Stimulated activated naive B cell treated with anti-CD40 and anti-IgM and Interleukin-4, amounts not matched to agents 10 μg/mL and 1 μg/mL and 100 μg/mL, for 72 hours (primary cell): ENCODE results near the gene PACSIN3.
"Not testable (repeated sequence)": the region's sequence is repeated elsewhere in the genome, so short reads cannot be mapped to it uniquely, and the experiment has no call there.

Experiments
- ATAC-seq, 2 donors: fragments of 150-1000 bp; cut with Tn5 transposase; replicated peaks; 2 replicates each; pipeline ENCODE4 v1.10.0; 2021; ENCODE audit warnings: moderate library complexity in 1 of 2
- DNase-seq: peaks from one replicate; pipeline ENCODE4 v3.0.0; 2021
- H3K27ac Mint-ChIP-seq: one replicate; pipeline ENCODE4 v1.8.0; 2022; ENCODE audit warnings: mild to moderate bottlenecking, mixed read lengths
- H3K27me3 Mint-ChIP-seq, 2 donors: one replicate each; pipeline ENCODE4 v1.8.0; 2022; ENCODE audit warnings: mixed read lengths in 2 of 2
- H3K36me3 Mint-ChIP-seq, 2 donors: one replicate each; pipeline ENCODE4 v1.8.0; 2022; ENCODE audit warnings: mixed read lengths in 2 of 2, mild to moderate bottlenecking in 1 of 2
- H3K4me1 Mint-ChIP-seq, 2 donors: one replicate each; pipeline ENCODE4 v1.8.0; 2022; ENCODE audit warnings: mixed read lengths in 2 of 2, mild to moderate bottlenecking in 1 of 2
- H3K4me3 Mint-ChIP-seq, 2 donors: one replicate each; pipeline ENCODE4 v1.8.0; 2022; ENCODE audit warnings: mild to moderate bottlenecking in 2 of 2, mixed read lengths in 2 of 2, moderate library complexity in 1 of 2
- H3K9me3 Mint-ChIP-seq, 2 donors: one replicate each; pipeline ENCODE4 v1.8.0; 2022; ENCODE audit warnings: mixed read lengths in 2 of 2, mild to moderate bottlenecking in 1 of 2

The PACSIN3 gene

DNA sequence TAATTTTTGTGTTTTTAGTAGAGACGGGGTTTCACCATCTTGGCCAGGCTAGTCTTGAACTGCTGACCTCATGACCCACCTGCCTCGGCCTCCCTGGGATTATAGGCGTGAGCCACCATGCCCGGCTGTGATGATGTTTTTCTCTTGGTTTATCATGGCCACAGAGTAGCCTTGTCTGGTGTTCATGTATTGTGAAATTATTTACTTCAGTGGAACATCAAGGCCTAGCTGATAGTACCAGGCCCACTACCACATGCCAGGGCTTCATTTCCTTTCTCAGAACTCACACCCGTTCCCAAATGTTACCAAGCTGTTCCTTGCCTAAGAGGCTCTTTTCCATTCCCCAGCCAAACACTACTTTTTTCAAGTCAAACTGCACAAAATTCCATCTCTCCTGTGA, 22.4 kb upstream of the PACSIN3 start:
- no peaks in the 10 kb centered on the region for H3K36me3 Mint-ChIP-seq
- no peaks in the 10 kb centered on the region for H3K9me3 Mint-ChIP-seq
- H3K27me3 Mint-ChIP-seq = no peaks in the 10 kb centered on the region
- DNase-seq = no peak
- H3K4me3 Mint-ChIP-seq = no peak overlapping the region
- H3K27ac Mint-ChIP-seq = no peak overlapping the region
- no peak for ATAC-seq
- peaks cover 2 to 3% of the 10 kb centered on the region in 2 donors for H3K4me1 Mint-ChIP-seq

DNA sequence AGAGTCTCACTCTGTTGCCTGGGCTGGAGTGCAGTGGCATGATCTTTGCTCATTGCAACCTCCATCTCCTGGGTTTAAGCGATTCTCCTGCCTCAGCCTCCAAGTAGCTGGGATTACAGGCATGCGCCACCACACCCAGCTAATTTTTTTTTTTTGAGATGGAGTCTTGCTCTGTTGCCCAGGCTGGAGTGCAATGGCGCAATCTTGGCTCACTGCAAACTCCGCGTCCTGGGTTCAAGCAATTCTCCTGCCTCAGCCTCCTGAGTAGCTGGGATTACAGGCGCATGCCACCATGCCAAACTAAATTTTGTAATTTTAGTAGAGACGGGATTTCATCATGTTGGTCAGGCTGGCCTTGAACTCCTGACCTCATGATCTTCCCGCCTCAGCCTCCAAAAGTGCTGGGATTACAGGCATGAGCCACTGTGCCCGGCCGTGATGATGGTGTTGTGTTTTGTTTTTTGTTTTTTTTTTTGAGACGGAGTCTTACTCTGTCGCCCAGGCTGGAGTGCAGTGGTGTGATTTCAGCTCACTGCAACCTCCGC, 21.8 kb upstream of the PACSIN3 start:
- not testable (repeated sequence) for DNase-seq, ATAC-seq, H3K4me1 Mint-ChIP-seq, H3K4me3 Mint-ChIP-seq, H3K27ac Mint-ChIP-seq, H3K9me3 Mint-ChIP-seq, H3K36me3 Mint-ChIP-seq, H3K27me3 Mint-ChIP-seq

DNA sequence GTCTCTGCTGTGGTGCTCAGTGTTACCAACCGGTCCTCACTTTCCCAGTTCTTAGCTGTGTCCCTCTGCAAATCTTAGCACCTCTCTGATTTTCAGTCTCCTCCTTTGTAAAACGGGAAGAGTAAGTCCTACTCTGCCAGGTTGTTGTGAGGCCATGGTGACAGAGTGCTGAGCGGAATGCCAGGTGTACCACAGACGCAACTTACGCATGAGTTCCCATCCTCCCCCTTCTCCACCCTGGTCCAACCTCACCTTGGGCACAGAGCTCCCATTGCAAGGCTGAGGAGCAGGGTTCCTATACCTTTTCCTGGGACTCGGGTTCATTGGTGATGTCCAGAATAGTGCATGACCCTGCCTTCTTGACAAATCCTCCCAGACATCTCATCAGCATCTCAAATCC, 21.2 kb upstream of the PACSIN3 start:
- no peak overlapping the region for H3K27ac Mint-ChIP-seq
- ATAC-seq = no peak

DNA sequence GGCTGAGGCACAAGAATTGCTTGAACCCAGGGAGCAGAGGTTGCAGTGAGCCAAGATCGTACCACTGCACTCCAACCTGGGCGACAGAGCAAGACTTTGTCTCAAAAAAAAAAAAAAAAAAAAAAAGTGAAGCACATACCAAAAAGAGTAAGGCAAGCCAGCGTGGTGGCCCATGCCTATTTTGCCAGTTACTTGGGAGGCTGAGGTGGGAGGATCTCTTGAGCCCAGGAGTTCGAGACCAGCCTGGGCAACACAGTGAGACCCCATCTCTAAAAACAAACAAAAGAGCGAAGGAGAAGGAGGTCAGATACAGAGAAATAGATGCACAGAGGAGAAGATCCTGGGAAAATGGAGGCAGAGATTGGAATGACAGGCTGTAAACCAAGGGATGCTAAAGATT, 20.3 kb upstream of the PACSIN3 start:
- H3K27ac Mint-ChIP-seq, H3K4me3 Mint-ChIP-seq, H3K27me3 Mint-ChIP-seq, H3K9me3 Mint-ChIP-seq, H3K4me1 Mint-ChIP-seq, H3K36me3 Mint-ChIP-seq, DNase-seq, ATAC-seq: not testable (repeated sequence)

More for the DNA sequence above, 21.2 kb upstream of the PACSIN3 start:
- Mint-ChIP-seq H3K4me1 (no peaks in the 10 kb centered on the region), H3K9me3 (no peaks in the 10 kb centered on the region), H3K27me3 (no peaks in the 10 kb centered on the region), H3K4me3 (no peak overlapping the region), H3K36me3 (no peaks in the 10 kb centered on the region)
- DNase-seq = no peak

DNA sequence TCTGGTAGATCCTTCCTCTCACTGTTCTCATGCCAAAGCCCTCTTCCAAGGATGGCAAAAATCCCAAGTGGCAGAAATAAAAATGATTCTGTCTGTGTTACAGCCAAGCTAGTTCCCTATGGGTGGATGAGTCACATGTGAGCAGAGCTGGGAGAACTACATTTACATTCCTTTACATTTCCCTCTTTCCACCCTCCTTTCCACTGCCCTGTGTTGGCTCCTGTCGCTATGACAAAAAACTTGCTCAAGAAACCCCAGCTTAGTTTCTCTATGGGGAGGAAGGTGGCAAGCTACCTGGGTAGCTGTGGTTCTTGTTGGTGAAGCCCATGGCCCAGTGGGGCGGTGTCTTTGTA, 18.4 kb upstream of the PACSIN3 start:
- Mint-ChIP-seq H3K9me3 (no peaks in the 10 kb centered on the region), H3K27ac (no peak overlapping the region), H3K4me1 (no peaks in the 10 kb centered on the region), H3K4me3 (no peak overlapping the region), H3K27me3 (no peaks in the 10 kb centered on the region), H3K36me3 (no peaks in the 10 kb centered on the region)
- no peak for DNase-seq
- ATAC-seq = no peak

DNA sequence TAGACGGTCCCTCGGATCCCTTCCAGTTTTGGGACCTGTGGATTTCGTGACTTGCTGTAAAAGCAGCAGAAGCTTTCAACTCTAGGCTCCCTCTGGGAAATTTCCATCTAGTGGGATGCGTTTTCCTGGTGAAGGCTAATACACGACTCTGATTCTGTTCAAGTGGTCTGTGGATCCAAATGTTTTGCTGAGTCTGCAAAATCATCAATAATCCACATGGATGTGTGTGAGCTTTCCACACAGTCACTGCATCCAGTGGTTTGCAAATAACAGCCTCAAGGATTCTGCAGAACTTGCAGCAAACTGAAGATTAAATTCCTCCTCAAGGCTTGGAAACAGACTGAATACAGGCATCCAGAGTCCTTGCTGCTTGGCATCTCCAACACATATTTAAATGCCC, 16.3 kb upstream of the PACSIN3 start:
- no peaks in the 10 kb centered on the region for H3K9me3 Mint-ChIP-seq
- no peak for ATAC-seq
- no peak overlapping the region for H3K4me3 Mint-ChIP-seq
- DNase-seq = no peak
- H3K36me3 Mint-ChIP-seq = no peaks in the 10 kb centered on the region
- H3K4me1 Mint-ChIP-seq = no peaks in the 10 kb centered on the region
- no peak overlapping the region for H3K27ac Mint-ChIP-seq
- peaks cover 0 to 5% of the 10 kb centered on the region in 2 donors for H3K27me3 Mint-ChIP-seq

DNA sequence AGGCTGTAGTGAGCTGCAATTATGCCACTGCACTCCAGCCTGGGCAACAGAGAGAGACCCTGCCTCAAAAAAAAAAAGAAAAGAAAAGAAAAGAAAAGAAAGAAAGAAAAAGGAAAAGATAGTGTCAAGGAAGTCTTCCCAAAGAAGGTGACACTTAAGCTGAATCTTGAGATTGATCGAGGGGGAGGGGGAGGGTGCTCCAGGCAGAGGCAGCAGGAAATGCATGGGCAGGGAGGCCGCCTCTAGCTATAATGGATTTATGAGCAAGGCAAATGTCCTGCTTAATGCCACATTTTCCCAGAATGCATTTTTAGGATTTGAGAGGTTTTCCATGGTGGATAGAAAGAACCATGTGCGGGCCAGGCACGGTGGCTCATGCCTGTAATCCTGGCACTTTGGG, 14.8 kb upstream of the PACSIN3 start:
- no peak overlapping the region for H3K4me3 Mint-ChIP-seq
- H3K4me1 Mint-ChIP-seq = no peaks in the 10 kb centered on the region
- H3K36me3 Mint-ChIP-seq = no peaks in the 10 kb centered on the region
- DNase-seq = no peak
- no peak for ATAC-seq
- no peak overlapping the region for H3K27ac Mint-ChIP-seq
- peaks cover 0 to 5% of the 10 kb centered on the region in 2 donors for H3K27me3 Mint-ChIP-seq
- H3K9me3 Mint-ChIP-seq = no peaks in the 10 kb centered on the region

DNA sequence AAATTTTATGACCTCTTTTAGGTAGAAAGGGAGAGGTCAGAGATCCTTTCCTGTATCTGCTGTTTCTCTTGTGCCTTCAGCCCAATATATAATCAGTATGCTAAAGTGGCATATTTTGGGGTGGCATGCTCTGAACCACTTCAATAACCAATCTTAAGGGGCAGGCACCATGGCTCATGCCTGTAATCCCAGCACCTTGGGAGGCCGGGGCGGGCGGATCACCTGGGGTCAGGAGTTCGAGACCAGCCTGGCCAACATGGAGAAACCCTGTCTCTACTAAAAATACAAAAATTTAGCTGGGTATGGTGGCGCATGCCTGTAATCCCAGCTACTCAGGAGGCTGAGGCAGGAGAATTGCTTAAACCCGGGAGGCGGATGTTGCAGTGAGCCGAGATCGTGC, 11.9 kb upstream of the PACSIN3 start:
- not testable (repeated sequence) for H3K9me3 Mint-ChIP-seq

DNA sequence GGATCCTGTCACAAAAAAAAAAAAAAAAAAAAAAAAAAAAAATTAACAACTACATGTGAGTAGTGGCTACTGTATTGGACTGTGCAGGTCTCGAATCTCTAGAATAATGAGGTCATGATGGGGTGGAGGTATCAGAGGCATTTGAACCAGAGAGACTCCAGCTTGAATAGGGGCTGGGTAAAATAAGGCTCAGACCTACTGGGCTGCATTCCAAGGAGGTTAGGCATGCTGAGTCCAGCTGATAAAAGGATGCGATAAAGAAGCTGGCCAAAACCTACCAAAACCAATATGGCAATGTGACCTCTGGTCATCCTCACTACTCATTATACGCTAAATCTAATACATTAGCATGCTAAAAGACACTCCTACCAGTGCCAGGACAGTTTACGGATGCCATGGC, 5.9 kb upstream of the PACSIN3 start:
- peaks cover 4 to 10% of the 10 kb centered on the region in 2 donors for H3K4me1 Mint-ChIP-seq
- H3K9me3 Mint-ChIP-seq = no peaks in the 10 kb centered on the region
- H3K36me3 Mint-ChIP-seq = peaks cover 0 to 2% of the 10 kb centered on the region in 2 donors
- peaks cover 4% of the 10 kb centered on the region in 2 donors for H3K27me3 Mint-ChIP-seq
- no peak overlapping the region for H3K27ac Mint-ChIP-seq
- no peak for DNase-seq
- H3K4me3 Mint-ChIP-seq = no peak overlapping the region
- ATAC-seq = no peak

More for the DNA sequence above, 11.9 kb upstream of the PACSIN3 start:
- H3K36me3 Mint-ChIP-seq, ATAC-seq, H3K4me1 Mint-ChIP-seq, H3K27ac Mint-ChIP-seq, H3K4me3 Mint-ChIP-seq, DNase-seq, H3K27me3 Mint-ChIP-seq: not testable (repeated sequence)

DNA sequence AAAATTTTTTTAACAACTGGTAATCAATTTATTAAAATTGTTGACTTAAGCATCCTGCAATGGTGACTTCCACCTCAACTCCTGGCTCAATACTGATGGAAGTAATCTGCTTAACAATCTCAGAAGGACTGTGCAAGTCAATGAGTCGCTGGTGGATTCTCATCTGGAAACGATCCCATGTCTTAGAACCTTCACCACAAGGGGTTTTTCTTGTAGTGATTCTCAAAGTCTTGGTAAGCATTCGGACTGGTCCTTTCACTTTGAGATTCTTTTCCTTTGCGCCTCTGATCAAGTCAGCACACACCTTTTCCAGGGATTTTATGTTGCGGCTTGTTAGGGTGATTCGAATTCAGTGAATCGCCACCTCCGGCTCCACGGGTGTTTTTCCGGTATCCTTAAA, 4.9 kb upstream of the PACSIN3 start:
- H3K27me3 Mint-ChIP-seq, ATAC-seq, DNase-seq, H3K27ac Mint-ChIP-seq, H3K4me3 Mint-ChIP-seq, H3K9me3 Mint-ChIP-seq, H3K36me3 Mint-ChIP-seq: not testable (repeated sequence)
- H3K4me1 Mint-ChIP-seq = peaks cover 7 to 18% of the 10 kb centered on the region in 2 donors

DNA sequence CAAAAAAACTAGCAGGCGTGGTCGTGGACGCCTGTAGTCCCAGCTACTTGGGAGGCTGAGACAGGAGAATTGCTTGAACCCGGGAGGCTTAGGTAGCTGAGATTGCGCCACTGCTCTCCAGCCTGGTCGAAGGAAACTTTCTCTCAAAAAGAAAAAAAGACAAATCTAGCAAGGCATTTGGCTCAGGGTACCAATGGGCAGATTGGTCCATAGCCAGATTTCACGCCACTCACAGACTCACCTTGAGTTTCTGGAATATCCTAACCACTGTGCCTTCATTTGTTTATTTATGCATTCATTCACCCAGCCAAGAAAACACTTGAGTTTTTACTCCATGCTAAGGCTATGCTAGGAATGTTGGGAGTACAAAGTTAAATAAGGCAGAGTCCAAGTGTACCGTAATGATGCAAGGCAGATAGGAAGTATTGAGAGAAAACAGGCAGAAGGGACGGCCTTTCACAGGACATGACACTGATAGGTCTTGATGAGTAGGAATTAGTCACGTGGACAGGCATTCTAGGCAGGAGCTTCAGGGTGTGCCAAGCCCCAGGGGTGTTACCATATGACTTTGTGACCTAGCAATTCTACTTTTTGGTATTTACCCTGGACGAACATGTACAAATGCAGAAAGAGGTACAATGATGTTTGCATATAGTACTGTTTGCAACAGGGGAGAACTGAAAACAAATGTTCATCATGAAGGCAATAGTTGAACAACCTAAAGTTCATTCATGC, 3.0 kb upstream of the PACSIN3 start:
- Mint-ChIP-seq H3K9me3 (no peaks in the 10 kb centered on the region), H3K4me1 (peaks cover 8 to 26% of the 10 kb centered on the region in 2 donors), H3K27ac (no peak overlapping the region), H3K27me3 (peaks cover 3 to 18% of the 10 kb centered on the region in 2 donors), H3K4me3 (no peak overlapping the region), H3K36me3 (peaks cover 0 to under 1% of the 10 kb centered on the region in 2 donors)
- ATAC-seq (no peak), DNase-seq (no peak)

DNA sequence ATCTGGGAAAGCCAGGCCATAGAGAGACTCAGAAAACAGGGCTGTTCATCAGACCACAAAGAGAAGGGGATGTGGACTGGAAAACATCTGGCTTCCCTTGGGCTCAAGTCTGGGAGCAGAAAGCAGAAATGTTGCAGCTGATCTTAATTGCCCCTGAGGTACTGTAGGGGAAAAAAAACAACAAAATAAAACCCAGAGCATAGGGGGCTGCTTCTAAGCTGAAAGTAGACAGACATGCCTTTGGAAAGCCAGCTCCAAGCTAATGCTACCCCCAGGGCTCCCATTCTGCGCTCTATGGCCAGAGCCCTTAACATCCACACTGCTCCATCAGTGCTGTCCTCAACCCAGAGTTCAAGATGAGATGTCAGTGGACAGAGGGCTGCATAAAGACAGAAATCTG, 2.0 kb upstream of the PACSIN3 start:
- peaks cover 9 to 30% of the 10 kb centered on the region in 2 donors for H3K4me1 Mint-ChIP-seq
- no peak for ATAC-seq
- no peak overlapping the region for H3K4me3 Mint-ChIP-seq
- H3K27ac Mint-ChIP-seq = no peak overlapping the region
- no peak for DNase-seq
- H3K27me3 Mint-ChIP-seq = peaks cover 10 to 28% of the 10 kb centered on the region in 2 donors
- no peaks in the 10 kb centered on the region for H3K9me3 Mint-ChIP-seq
- peaks cover 4% of the 10 kb centered on the region in 2 donors for H3K36me3 Mint-ChIP-seq

DNA sequence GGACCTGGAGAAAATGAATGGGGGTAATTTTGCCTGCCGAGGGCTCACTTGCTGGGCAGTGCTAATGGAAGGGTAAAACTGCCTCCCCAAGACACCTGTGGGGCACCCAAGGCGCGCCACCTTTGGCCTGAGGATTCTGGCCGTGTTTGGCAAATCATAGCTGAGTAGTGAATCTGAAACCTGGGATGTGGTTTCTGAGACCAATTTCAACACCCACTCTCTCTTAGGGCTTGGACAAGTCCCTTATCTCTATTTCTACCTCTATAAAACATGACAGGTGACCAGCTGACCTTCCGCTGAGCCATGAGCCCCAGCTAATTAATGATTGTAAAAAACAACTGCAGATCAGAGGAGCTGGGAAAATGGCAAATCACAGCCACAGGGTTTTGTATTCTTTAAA, 1.5 kb upstream of the PACSIN3 start:
- peak in 1 of 2 donors; percentile 14 for ATAC-seq
- no peak overlapping the region for H3K27ac Mint-ChIP-seq
- peaks cover 11 to 29% of the 10 kb centered on the region in 2 donors for H3K27me3 Mint-ChIP-seq
- no peak for DNase-seq
- peaks cover 9 to 30% of the 10 kb centered on the region in 2 donors for H3K4me1 Mint-ChIP-seq
- no peaks in the 10 kb centered on the region for H3K9me3 Mint-ChIP-seq
- H3K4me3 Mint-ChIP-seq = peak overlapping the region in 1 of 2 donors; percentile 89
- peaks cover 4% of the 10 kb centered on the region in 2 donors for H3K36me3 Mint-ChIP-seq

DNA sequence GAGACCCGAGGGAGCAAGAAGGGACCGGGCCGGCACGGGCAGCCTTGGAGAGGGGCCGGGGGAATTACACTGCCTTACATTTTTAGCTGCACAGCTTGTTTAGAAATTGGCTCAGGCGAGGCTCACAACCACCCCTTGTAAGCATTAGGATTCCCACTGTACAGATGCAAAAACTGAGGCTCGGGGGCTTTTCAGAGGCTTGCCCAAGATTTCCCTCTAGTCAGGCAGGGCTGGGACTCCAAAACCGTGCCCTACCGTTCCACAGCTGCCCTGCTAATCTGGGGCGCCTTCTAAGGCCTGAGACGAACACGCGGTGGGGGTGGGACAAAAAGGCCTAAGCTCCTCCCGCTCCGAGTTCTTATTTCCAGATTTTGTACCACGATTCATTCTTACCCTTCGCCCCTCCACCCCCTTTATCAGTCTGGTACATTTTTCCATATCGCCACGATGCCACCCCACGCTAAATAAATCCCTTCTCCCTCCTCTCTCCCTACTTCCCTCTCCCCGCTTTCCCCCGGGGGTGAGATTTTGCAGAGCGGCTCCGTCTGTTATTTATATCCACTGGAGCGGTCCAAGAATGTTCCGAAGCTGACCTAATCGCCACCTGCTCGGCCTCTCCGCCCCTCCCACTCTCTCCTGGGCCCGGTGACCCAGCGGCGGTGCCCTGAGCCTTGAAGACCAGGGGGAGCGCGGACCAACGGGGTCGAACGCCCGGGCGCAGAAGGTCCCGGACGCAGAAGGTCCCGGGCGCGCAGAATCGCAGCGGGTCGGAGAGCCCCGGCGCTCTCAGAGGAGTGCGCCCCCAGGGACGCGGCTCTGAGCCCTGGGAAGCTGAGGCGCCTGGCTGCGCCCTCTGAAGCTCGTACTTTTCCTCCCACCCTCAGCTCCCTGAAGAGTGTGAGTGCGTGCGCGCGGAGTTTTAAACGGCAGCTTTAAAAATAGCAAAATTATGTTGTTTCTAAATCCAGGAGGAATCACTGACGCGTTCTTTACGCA, 764 bp upstream of the PACSIN3 start:
- Mint-ChIP-seq H3K27ac (peak overlapping the region; percentile 83), H3K4me1 (peaks cover 9 to 30% of the 10 kb centered on the region in 2 donors), H3K4me3 (peak overlapping the region; percentile 75 to 89), H3K9me3 (no peaks in the 10 kb centered on the region), H3K36me3 (peaks cover 4% of the 10 kb centered on the region in 2 donors), H3K27me3 (peaks cover 11 to 29% of the 10 kb centered on the region in 2 donors)
- ATAC-seq = peak; percentile 69 to 71
- no peak for DNase-seq
